Heart left ventricle (tissue), 16 donors: ENCODE results near the gene TMEM150B. TPM values are rescaled to one million over a fixed set of nuclear protein-coding genes. Genes with fewer than 3 reads are reported as not detected.

Experiments used
- ATAC-seq, 4 donors: fragments of 200-7000 bp; cut with Tn5 transposase; one replicate each; pipeline ENCODE4 v1.9.1; 2020 to 2022; ENCODE audit warnings: moderate library complexity in 4 of 4, mild to moderate bottlenecking in 3 of 4, moderate number of reproducible peaks in 1 of 4
- DNase-seq, 5 donors: peaks; one replicate each; pipeline ENCODE4 v3.0.0-alpha.2; 2020
- H3K27ac ChIP-seq, 12 donors: fragments of 200-600 bp; sonication (generic) in 4 of 12; one replicate each; pipeline versions ENCODE4 v1.5.0 to v1.8.0; 2016 to 2022; ENCODE audit warnings: mild to moderate bottlenecking in 2 of 12
- H3K27me3 ChIP-seq, 9 donors: fragments of 200-600 bp; sonication (generic) in 2 of 9; one replicate each; pipeline versions ENCODE4 v1.5.1 to v1.8.0; 2016 to 2022; ENCODE audit warnings: mild to moderate bottlenecking in 3 of 9
- H3K36me3 ChIP-seq, 9 donors: fragments of 200-600 bp; sonication (generic) in 2 of 9; one replicate each; pipeline versions ENCODE4 v1.5.0 to v1.8.0; 2018 to 2022; ENCODE audit warnings: mild to moderate bottlenecking in 2 of 9
- H3K4me1 ChIP-seq, 12 donors: fragments of 200-600 bp; sonication (generic) in 4 of 12; one replicate each; pipeline versions ENCODE4 v1.5.0 to v1.8.0; 2016 to 2022; ENCODE audit warnings: mild to moderate bottlenecking in 3 of 12
- H3K4me3 ChIP-seq, 12 donors: fragments of 200-600 bp; sonication (generic) in 4 of 12; one replicate each; pipeline versions ENCODE4 v1.5.0 to v1.8.0; 2017 to 2022; ENCODE audit warnings: mild to moderate bottlenecking in 9 of 12, moderate library complexity in 4 of 12
- H3K9me3 ChIP-seq, 12 donors: fragments of 200-600 bp; sonication (generic) in 4 of 12; one replicate each; pipeline versions ENCODE4 v1.5.0 to v1.8.0; 2016 to 2022; ENCODE audit warnings: mild to moderate bottlenecking in 1 of 12
- CTCF ChIP-seq, 12 donors: fragments of 200-600 bp; sonication (generic) in 4 of 12; IDR thresholded peaks; one replicate each; pipeline versions ENCODE4 v1.5.0 to v1.8.0; 2018 to 2022; ENCODE audit warnings: antibody characterized with exemption in 12 of 12, mild to moderate bottlenecking in 5 of 12
- POLR2A ChIP-seq, 2 donors: fragments of 450-650 bp; IDR thresholded peaks; one replicate each; pipeline ENCODE4 v1.6.1; 2017; ENCODE audit warnings: antibody characterized with exemption in 2 of 2, mild to moderate bottlenecking in 2 of 2, moderate library complexity in 2 of 2
- WGBS, 4 donors: extraction: QIAGEN DNeasy Blood & Tissue Kit in 2 of 4; methylation state at CpG; one replicate each; pipeline versions ENCODE4 v1.1.5 to v1.1.7; 2013 to 2018; 5-methylcytosine and 5-hydroxymethylcytosine counted together
- intact Hi-C, 10 donors: fragments of 100-400 bp; cut with DNase I; formaldehyde crosslinking; loops; one replicate each; pipeline versions ENCODE4 v1.11.1 to v1.14.2; 2022
- polyA plus RNA-seq, 2 donors: library from polyadenylated mRNA; stranded (reverse); fragments of 200-250 nt; gene quantifications; one replicate each; pipeline ENCODE4 v1.2.3, GENCODE V29; 2013
- total RNA-seq, 9 donors: library from RNA; depleted of rRNA in 2 of 9; stranded (reverse); fragments of >200 nt in 2 of 9; fragmentation: NEBNext Ultra II Directional in 3 of 9; extraction: Animal tissue kit (Norgen Biotek cat#: 25700) in 3 of 9; gene quantifications; one replicate each; pipeline versions ENCODE4 v1.1.0 to v1.2.4, GENCODE V29; 2016 to 2023
- donor health status: ischemic (EF 13 %, LVEDD 7.1; RV severe dilation, severe dysfunction).
- donor health status: healthy with polysubstance abuse.
- donor health status: DM: no; HTN: yes; CAD: no.
- donor health status: DM: no; HTN: no; CAD: no.
- donor health status: ischemic (EF 25% LVEDD 6.9; RV normal size, moderate dysfunction).
- donor health status: ischemic (EF 25% LVEDD 5.7; RV mildly dilated, moderate dysfunction).
- donor health status: healthy.
- donor health status: DM: yes; HTN: yes; CAD: no.
- donor health status: ischemic (EF 35%, LVEDD 5.7; RV mildly dilated, moderate dysfunction).
- donor health status: nonischemic (EF 11% LVEDD 7.7; RV severe dilation, severe dysfunction).
- donor health status: DM: yes; HTN: yes; CAD: no.
- donor health status: PGD.
- donor health status: ischemic (EF 29% LVEDD 5.4; RV normal size, mild dysfunction).
- donor health status: nonischemic (EF 23%, LVEDD 6.1; RV moderate dilation, normal function).

TMEM150B gene
- total and polyA plus RNA-seq, 11 donors: 0.43 to 14.1 (median 0.99) TPM; not detected in 1

- no peak for DNase-seq
- Histone ChIP-seq H3K4me3 (no peak overlapping the region), H3K36me3 (no peaks in the 10 kb centered on the region), H3K4me1 (peaks cover 0 to 18% (median 0%) of the 10 kb centered on the region in 12 donors), H3K9me3 (no peaks in the 10 kb centered on the region), H3K27me3 (peaks cover 20 to 35% (median 24%) of the 10 kb centered on the region in 9 donors), H3K27ac (no peak overlapping the region)
- TF ChIP-seq POLR2A (IDR thresholded peaks at IDR 0.05) (no peak), CTCF (IDR thresholded peaks at IDR 0.05) (no peak)
- 78 to 91% (median 85%) methylated on average over 8 of the region's 8 CpGs for WGBS, 4 donors
- intact Hi-C loops: no loop called here
- ATAC-seq: no peak
Observed at GRCh38 chr19:55365245-55365644, 40.1 kb upstream of the TMEM150B start.

GRCh38 chr19:55362990-55363716 is 38.0 kb upstream of the TMEM150B start, which contains the start of gene GARIN5B:
TSS of gene GARIN5B (minus strand) at chr19:55363260. CDS start at chr19:55363066, 194 bp downstream.
- H3K27me3 ChIP-seq: peaks cover 2 to 17% (median 5%) of the 10 kb centered on the region in 9 donors
- no peak within 1 kb of the TSS for H3K4me3 ChIP-seq
- TF ChIP-seq POLR2A (IDR thresholded peaks at IDR 0.05) (no peak), CTCF (IDR thresholded peaks at IDR 0.05) (no peak)
- intact Hi-C loops: no loop called here
- H3K27ac ChIP-seq: no peak within 1 kb of the TSS
- H3K4me1 ChIP-seq: no peaks in the 10 kb centered on the region
- H3K9me3 ChIP-seq: no peaks in the 10 kb centered on the region
- DNase-seq (peak in 1 of 5 donors; percentile 46), ATAC-seq (no peak)
- 77 to 80% (median 78%) methylated on average over 22 to 27 of the region's 27 CpGs for WGBS, 4 donors
- no peaks in the 10 kb centered on the region for H3K36me3 ChIP-seq

GRCh38 chr19:55362174-55362989 is 37.2 kb upstream of the TMEM150B start:
- TF ChIP-seq POLR2A (IDR thresholded peaks at IDR 0.05) (no peak), CTCF (IDR thresholded peaks at IDR 0.05) (no peak)
- 69 to 76% (median 73%) methylated on average over 30 to 38 of the region's 38 CpGs for WGBS, 4 donors

GRCh38 chr19:55360902-55361301 is 35.8 kb upstream of the TMEM150B start:
- intact Hi-C loops: no loop called here
- H3K27ac ChIP-seq: no peak overlapping the region
- ATAC-seq: no peak
- DNase-seq: no peak
- H3K36me3 ChIP-seq: no peaks in the 10 kb centered on the region
- no peak overlapping the region for H3K4me3 ChIP-seq
- H3K4me1 ChIP-seq: no peaks in the 10 kb centered on the region
- H3K9me3 ChIP-seq: no peaks in the 10 kb centered on the region
- no peak for TF ChIP-seq CTCF (IDR thresholded peaks at IDR 0.05)
- TF ChIP-seq POLR2A (IDR thresholded peaks at IDR 0.05): no peak
- H3K27me3 ChIP-seq: peaks cover 0 to 18% (median 2%) of the 10 kb centered on the region in 9 donors
- 89 to 92% (median 91%) methylated on average over 16 of the region's 16 CpGs for WGBS, 4 donors

More at GRCh38 chr19:55362174-55362989, 37.2 kb upstream of the TMEM150B start:
- Histone ChIP-seq H3K4me3 (no peak overlapping the region), H3K36me3 (no peaks in the 10 kb centered on the region), H3K4me1 (no peaks in the 10 kb centered on the region), H3K27ac (no peak overlapping the region), H3K27me3 (peaks cover 0 to 9% (median 0%) of the 10 kb centered on the region in 9 donors), H3K9me3 (no peaks in the 10 kb centered on the region)
- ATAC-seq (no peak), DNase-seq (peak in 1 of 5 donors; percentile 34)
- intact Hi-C loops: no loop called here
